SK-N-MC (cell line): ENCODE measurements around the gene AP3D1.

Experiments
- DNase-seq: peaks from one replicate; pipeline ENCODE4 v3.0.0-alpha.2; 2011; ENCODE audit warnings: low read depth, low spot score
- H3K27ac ChIP-seq: fragments of 200-600 bp; sonication (generic); 2 replicates; pipeline ENCODE4 v1.5.1; 2016; ENCODE audit warnings: mixed run types
- H3K36me3 ChIP-seq: fragments of 200-600 bp; sonication (generic); 2 replicates; pipeline ENCODE4 v1.6.1; 2017; ENCODE audit warnings: antibody characterized with exemption, low read length, mixed read lengths; ENCODE audit not compliant: insufficient read depth
- H3K4me3 ChIP-seq: fragments of 200-600 bp; sonication (generic); 2 replicates; pipeline ENCODE4 v1.5.1; 2016
- H3K9ac ChIP-seq: fragments of 200-600 bp; sonication (generic); 2 replicates; pipeline ENCODE4 v1.8.0; 2017; ENCODE audit warnings: mixed run types, mixed read lengths; ENCODE audit not compliant: insufficient read length
- H3K9me3 ChIP-seq: fragments of 200-600 bp; sonication (generic); 2 replicates; pipeline ENCODE4 v1.6.1; 2017; ENCODE audit warnings: low read depth, mild to moderate bottlenecking, antibody characterized with exemption, low read length, moderate library complexity, mixed read lengths
- EZH2 ChIP-seq: fragments of 200-600 bp; sonication (generic); IDR thresholded peaks from one replicate; pipeline ENCODE4 v1.6.1; 2017; ENCODE audit warnings: antibody characterized with exemption
- FOXP2 ChIP-seq: optimal IDR thresholded peaks from 2 replicates; pipeline ENCODE3; 2011; ENCODE audit warnings: mild to moderate bottlenecking, moderate library complexity; ENCODE audit not compliant: insufficient read depth; ENCODE audit errors: extremely low read length, control extremely low read depth
- POLR2AphosphoS5 ChIP-seq: IDR thresholded peaks from 2 replicates; pipeline ENCODE4 v1.6.1; 2012; ENCODE audit warnings: mild to moderate bottlenecking, low read depth, low read length, borderline replicate concordance

The AP3D1 gene

GRCh38 chr19:2055931-2056836 is 95.2 kb downstream of the AP3D1 start:
- no peak overlapping the region for H3K9ac ChIP-seq
- no peak overlapping the region for H3K4me3 ChIP-seq
- no peak for TF ChIP-seq POLR2AphosphoS5
- H3K27ac ChIP-seq: peak overlapping the region; percentile 9; the same call in 1 of the 2 replicates
- no peaks in the 10 kb centered on the region for H3K9me3 ChIP-seq
- DNase-seq: no peak
- no peaks in the 10 kb centered on the region for H3K36me3 ChIP-seq

- H3K9me3 ChIP-seq: no peaks in the 10 kb centered on the region
- no peaks in the 10 kb centered on the region for H3K36me3 ChIP-seq
- H3K9ac ChIP-seq: no peak overlapping the region
- no peak overlapping the region for H3K4me3 ChIP-seq
- no peak for TF ChIP-seq FOXP2
- TF ChIP-seq EZH2: no peak
- no peak for TF ChIP-seq POLR2AphosphoS5
- no peak overlapping the region for H3K27ac ChIP-seq
- no peak for DNase-seq
Observed at GRCh38 chr19:2054763-2055162, 96.6 kb downstream of the AP3D1 start.

GRCh38 chr19:2053601-2054389 is 97.6 kb downstream of the AP3D1 start:
- DNase-seq: no peak
- Histone ChIP-seq H3K27ac (no peak overlapping the region), H3K4me3 (no peak overlapping the region), H3K36me3 (no peaks in the 10 kb centered on the region), H3K9ac (no peak overlapping the region), H3K9me3 (no peaks in the 10 kb centered on the region)
- no peak for TF ChIP-seq EZH2

GRCh38 chr19:2051773-2052704 is 99.3 kb downstream of the AP3D1 start:
- Histone ChIP-seq H3K27ac (0 out of 2 replicates have a peak overlapping the region, but pooled peaks have one; percentile 19), H3K36me3 (no peaks in the 10 kb centered on the region), H3K9me3 (no peaks in the 10 kb centered on the region), H3K9ac (no peak overlapping the region), H3K4me3 (peak overlapping the region; percentile 81)
- DNase-seq: no peak
- TF ChIP-seq FOXP2: no peak
- no peak for TF ChIP-seq EZH2
- no peak for TF ChIP-seq POLR2AphosphoS5

- Histone ChIP-seq H3K9me3 (no peaks in the 10 kb centered on the region), H3K9ac (peak within 1 kb of the TSS; percentile 80), H3K4me3 (peak within 1 kb of the TSS; percentile 92), H3K27ac (0 out of 2 replicates have a peak within 1 kb of the TSS, but pooled peaks have one; percentile 19), H3K36me3 (no peaks in the 10 kb centered on the region)
- no peak for DNase-seq
- TF ChIP-seq FOXP2: peak; percentile 60
- peak; percentile 88 for TF ChIP-seq POLR2AphosphoS5
- no peak for TF ChIP-seq EZH2
Observed at GRCh38 chr19:2050991-2051772, 100.2 kb downstream of the AP3D1 start, which contains the start of gene MKNK2. Gene MKNK2, minus strand, starts transcription at chr19:2051244. Its CDS starts 393 bp downstream, at chr19:2050851.
